ENCODE results near the gene MTMR3.
"Not testable (repeated sequence)": the region's sequence is repeated elsewhere in the genome, so short reads cannot be mapped to it uniquely, and the experiment has no call there.

MTMR3 gene

DNA sequence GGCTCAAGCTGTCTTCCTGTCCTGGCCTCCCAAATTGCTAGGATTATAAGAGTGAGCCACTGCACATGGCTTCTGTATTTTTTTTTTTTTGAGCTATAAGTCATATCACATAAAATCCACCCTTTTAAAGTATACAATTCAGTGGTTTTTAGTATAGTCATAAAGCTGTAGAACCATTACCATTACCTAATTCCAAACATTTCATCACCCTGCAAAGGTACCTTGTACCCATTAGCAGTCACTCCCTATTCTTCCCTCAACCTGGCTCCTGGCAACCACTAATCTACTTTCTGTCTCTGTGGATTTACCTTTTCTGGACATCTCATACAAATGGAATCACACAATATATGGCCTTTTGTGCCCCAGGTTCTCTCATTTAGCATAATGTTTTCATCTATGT is 84.5 kb downstream of the MTMR3 start:
- H3K27me3 Mint-ChIP-seq (ENCODE audit: low read depth, poor library complexity), result no peaks in the 10 kb centered on the region
- no peak for DNase-seq
- no peaks in the 10 kb centered on the region for H3K9me3 Mint-ChIP-seq

DNA sequence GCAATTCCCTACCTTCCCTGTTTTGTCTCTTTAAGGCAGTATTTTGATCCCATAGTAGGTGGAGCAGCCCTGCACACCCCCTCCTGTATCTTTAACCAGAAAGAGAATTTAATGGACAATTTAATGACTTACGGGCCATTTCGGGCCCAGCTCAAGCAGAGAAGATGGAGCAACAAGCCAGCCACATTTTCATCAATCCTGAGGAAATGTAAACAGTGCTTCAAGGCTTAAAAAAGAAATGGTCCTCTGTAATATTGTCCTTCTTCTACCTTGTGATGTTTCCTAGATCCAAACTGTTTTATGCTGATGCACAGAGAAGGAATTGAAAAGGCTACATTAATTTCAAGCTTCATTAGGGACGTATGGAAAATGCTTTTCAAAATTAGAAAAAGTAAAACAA is 88.6 kb downstream of the MTMR3 start:
- no peak overlapping the region for H3K4me3 Mint-ChIP-seq
- no peak overlapping the region for H3K27ac Mint-ChIP-seq
- H3K36me3 Mint-ChIP-seq (ENCODE audit: low read depth), result peaks cover 11% of the 10 kb centered on the region
- H3K9me3 Mint-ChIP-seq, result no peaks in the 10 kb centered on the region
- DNase-seq, result no peak
- no peaks in the 10 kb centered on the region for H3K27me3 Mint-ChIP-seq (ENCODE audit: low read depth, poor library complexity)
- peaks cover 12% of the 10 kb centered on the region for H3K4me1 Mint-ChIP-seq
- TF ChIP-seq, protein P1, sequence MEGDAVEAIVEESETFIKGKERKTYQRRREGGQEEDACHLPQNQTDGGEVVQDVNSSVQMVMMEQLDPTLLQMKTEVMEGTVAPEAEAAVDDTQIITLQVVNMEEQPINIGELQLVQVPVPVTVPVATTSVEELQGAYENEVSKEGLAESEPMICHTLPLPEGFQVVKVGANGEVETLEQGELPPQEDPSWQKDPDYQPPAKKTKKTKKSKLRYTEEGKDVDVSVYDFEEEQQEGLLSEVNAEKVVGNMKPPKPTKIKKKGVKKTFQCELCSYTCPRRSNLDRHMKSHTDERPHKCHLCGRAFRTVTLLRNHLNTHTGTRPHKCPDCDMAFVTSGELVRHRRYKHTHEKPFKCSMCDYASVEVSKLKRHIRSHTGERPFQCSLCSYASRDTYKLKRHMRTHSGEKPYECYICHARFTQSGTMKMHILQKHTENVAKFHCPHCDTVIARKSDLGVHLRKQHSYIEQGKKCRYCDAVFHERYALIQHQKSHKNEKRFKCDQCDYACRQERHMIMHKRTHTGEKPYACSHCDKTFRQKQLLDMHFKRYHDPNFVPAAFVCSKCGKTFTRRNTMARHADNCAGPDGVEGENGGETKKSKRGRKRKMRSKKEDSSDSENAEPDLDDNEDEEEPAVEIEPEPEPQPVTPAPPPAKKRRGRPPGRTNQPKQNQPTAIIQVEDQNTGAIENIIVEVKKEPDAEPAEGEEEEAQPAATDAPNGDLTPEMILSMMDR (IDR thresholded peaks at IDR 0.05), result no peak

More for the DNA sequence above, 84.5 kb downstream of the MTMR3 start:
- H3K27ac Mint-ChIP-seq, result no peak overlapping the region
- no peak overlapping the region for H3K4me3 Mint-ChIP-seq
- H3K4me1 Mint-ChIP-seq, result peaks cover 27% of the 10 kb centered on the region
- H3K36me3 Mint-ChIP-seq (ENCODE audit: low read depth), result peaks cover 5% of the 10 kb centered on the region
- TF ChIP-seq, protein P1 (IDR thresholded peaks at IDR 0.05), result no peak

DNA sequence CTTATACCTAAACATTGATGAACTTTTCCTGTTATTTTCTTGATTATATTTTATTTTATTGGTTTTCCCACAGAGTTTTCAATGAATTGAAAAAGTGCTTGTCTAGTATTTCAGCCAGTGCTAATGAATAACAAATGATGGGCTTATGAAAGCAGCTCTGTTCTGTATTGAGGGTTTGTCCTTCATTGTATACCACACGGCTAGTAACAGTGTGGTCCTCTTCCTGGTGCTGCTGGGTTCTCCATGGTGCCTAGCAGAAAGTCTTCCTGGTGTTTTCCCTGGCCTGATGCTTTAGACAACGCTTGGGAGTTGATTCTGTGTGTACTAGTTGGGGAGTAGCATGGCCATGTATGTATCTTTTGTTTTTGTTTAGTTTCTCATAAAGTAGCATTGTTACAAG is 89.1 kb downstream of the MTMR3 start:
- Mint-ChIP-seq H3K9me3 (no peaks in the 10 kb centered on the region), H3K4me1 (peaks cover 12% of the 10 kb centered on the region), H3K27ac (no peak overlapping the region), H3K27me3 (ENCODE audit: low read depth, poor library complexity) (no peaks in the 10 kb centered on the region), H3K4me3 (no peak overlapping the region), H3K36me3 (ENCODE audit: low read depth) (peaks cover 11% of the 10 kb centered on the region)
- no peak for DNase-seq
- TF ChIP-seq, protein P1 (IDR thresholded peaks at IDR 0.05), result no peak

DNA sequence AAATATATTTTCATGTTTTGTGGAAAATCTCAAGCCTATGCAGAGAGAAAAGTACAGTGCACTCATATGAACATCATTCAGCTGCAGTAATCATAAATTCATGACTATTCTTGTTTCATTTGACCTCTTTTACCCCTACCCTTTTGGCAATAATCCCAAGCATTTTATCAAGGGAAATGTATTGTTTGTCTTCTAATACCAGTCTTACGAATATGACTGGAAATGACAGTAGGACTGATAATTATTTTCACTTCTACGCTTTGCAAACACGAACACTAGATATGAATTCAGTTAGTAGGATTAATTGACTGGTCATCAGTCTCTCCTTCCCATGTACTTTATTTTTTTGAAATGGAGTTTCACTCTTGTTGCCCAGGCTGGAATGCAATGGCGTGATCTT is 90.3 kb downstream of the MTMR3 start:
- peak overlapping the region; percentile 59 for H3K27ac Mint-ChIP-seq

DNA sequence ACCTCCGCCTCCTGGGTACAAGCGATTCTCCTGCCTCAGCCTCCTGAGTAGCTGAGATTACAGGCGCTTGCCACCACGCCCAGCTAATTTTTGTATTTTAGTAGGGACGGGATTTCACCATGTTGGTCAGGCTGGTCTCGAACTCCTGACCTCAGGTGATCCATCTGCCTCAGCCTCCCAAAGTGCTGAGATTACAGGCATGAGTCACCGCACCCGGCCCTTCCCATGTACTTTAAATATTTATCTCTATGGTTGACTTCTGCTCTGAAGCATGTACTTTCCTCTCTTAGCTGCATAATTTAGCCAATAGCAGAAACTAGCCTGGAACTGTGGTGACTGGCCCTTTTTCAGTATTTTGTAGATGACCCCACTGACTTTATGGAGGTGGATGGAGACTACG is 90.7 kb downstream of the MTMR3 start:
- H3K4me1 Mint-ChIP-seq, result peaks cover 12% of the 10 kb centered on the region
- DNase-seq; H3K27me3 Mint-ChIP-seq (ENCODE audit: low read depth, poor library complexity); H3K9me3 Mint-ChIP-seq; H3K4me3 Mint-ChIP-seq: not testable (repeated sequence)
- H3K27ac Mint-ChIP-seq, result peak overlapping the region; percentile 59
- peaks cover 12% of the 10 kb centered on the region for H3K36me3 Mint-ChIP-seq (ENCODE audit: low read depth)

More for the DNA sequence above, 90.3 kb downstream of the MTMR3 start:
- Mint-ChIP-seq H3K27me3 (ENCODE audit: low read depth, poor library complexity) (no peaks in the 10 kb centered on the region), H3K4me1 (peaks cover 12% of the 10 kb centered on the region), H3K36me3 (ENCODE audit: low read depth) (peaks cover 11% of the 10 kb centered on the region), H3K4me3 (no peak overlapping the region), H3K9me3 (no peaks in the 10 kb centered on the region)
- TF ChIP-seq, protein P1 (IDR thresholded peaks at IDR 0.05), result no peak
- no peak for DNase-seq

DNA sequence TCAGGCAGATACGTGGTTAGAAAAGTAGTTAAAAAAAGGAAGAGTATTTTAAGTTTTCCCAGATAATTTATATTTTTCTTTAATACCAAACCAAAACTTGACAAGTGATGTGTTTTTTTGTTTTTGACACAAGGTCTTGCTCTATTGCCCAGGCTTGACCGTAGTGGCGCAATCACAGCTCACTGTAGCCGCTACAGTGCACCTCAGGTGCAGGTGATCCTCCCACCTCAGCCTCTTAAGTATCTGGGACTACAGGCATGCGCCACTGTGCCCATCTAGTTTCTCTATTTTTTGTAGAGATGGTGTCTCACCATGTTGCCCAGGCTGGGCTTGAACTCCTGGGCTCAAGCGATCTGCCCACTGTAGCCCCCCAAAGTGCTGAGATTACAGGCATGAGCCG is 92.5 kb downstream of the MTMR3 start:
- Mint-ChIP-seq H3K36me3 (ENCODE audit: low read depth) (peaks cover 17% of the 10 kb centered on the region), H3K4me1 (peaks cover 8% of the 10 kb centered on the region), H3K27ac (no peak overlapping the region), H3K4me3 (no peak overlapping the region), H3K9me3 (no peaks in the 10 kb centered on the region), H3K27me3 (ENCODE audit: low read depth, poor library complexity) (no peaks in the 10 kb centered on the region)
- TF ChIP-seq, protein P1 (IDR thresholded peaks at IDR 0.05), result no peak
- no peak for DNase-seq
